A549 (cell line): ENCODE measurements around the gene G6PC2. TPM values are rescaled to one million over a fixed set of nuclear protein-coding genes. Genes with fewer than 3 reads are reported as not detected.

Experiments used
- ATAC-seq, 2 experiments: fragments of 200-7000 bp in 1 of 2; fragments of >200 bp in 1 of 2; cut with Nextera tagmentation in 1 of 2; cut with Tn5 transposase in 1 of 2; 3 replicates each; pipeline versions ENCODE4 v1.8.0 to v1.9.1; 2018 to 2020; ENCODE audit warnings: mild to moderate bottlenecking in 1 of 2, moderate library complexity in 1 of 2
- CTCF ChIA-PET: fragments of 300-600 bp; sonication (Branson Sonifier 250); formaldehyde crosslinking; extraction: SDS; loops from one replicate; lab custom pipeline; 2021; ENCODE audit warnings: antibody characterized with exemption, inconsistent platforms; lab: Yijun Ruan, JAX
- POLR2A ChIA-PET: fragments of 350-600 bp; formaldehyde crosslinking; extraction: SDS; loops from one replicate; lab custom pipeline; 2021; ENCODE audit warnings: antibody characterized with exemption, inconsistent platforms; lab: Yijun Ruan, JAX
- DNase-seq, 2 experiments: peaks; one replicate each; pipeline versions ENCODE4 v3.0.0 to v3.0.0-alpha.2; 2011 to 2016; ENCODE audit warnings: low read depth in 1 of 2, low spot score in 1 of 2
- FAIRE-seq: peaks from 2 replicates; lab custom pipeline; 2011; peaks lifted over from hg19 to GRCh38; lab: Jason Lieb, UNC
- H3K27ac ChIP-seq, 2 experiments: fragments of >200 bp; sonication (Bioruptor Twin); formaldehyde crosslinking; 3 replicates each; pipeline ENCODE4 v1.5.1; 2016 to 2017
- H3K4me1 ChIP-seq: fragments of >200 bp; sonication (Bioruptor Twin); formaldehyde crosslinking; 3 replicates; pipeline ENCODE4 v1.6.1; 2016
- H3K4me2 ChIP-seq: fragments of >200 bp; sonication (Bioruptor Twin); formaldehyde crosslinking; 3 replicates; pipeline ENCODE4 v1.6.1; 2016
- H3K4me3 ChIP-seq: fragments of >200 bp; sonication (Bioruptor Twin); formaldehyde crosslinking; 3 replicates; pipeline ENCODE4 v1.5.1; 2016
- H3K9me3 ChIP-seq: fragments of >200 bp; sonication (Bioruptor Twin); formaldehyde crosslinking; 3 replicates; pipeline ENCODE4 v1.6.1; 2016
- BCL3 ChIP-seq: fragments of >200 bp; sonication (Bioruptor Twin); formaldehyde crosslinking; IDR thresholded peaks from 3 replicates; pipeline ENCODE4 v1.6.1; 2016
- CBX2 ChIP-seq: fragments of 200-600 bp; sonication (generic); IDR thresholded peaks from 2 replicates; pipeline ENCODE4 v1.6.1; 2016; ENCODE audit warnings: low read depth, mild to moderate bottlenecking, borderline replicate concordance
- CEBPB ChIP-seq, 2 experiments: fragments of >200 bp in 1 of 2; sonication (Bioruptor Twin) in 1 of 2; formaldehyde crosslinking in 1 of 2; IDR thresholded peaks; 2 replicates each; pipeline ENCODE4 v1.6.1; 2012 to 2016
- CHD2 ChIP-seq: fragments of 150-350 bp; IDR thresholded peaks from 2 replicates; pipeline ENCODE4 v1.6.1; 2014; ENCODE audit warnings: low read length; ENCODE audit not compliant: partially characterized antibody
- CHD4 ChIP-seq: fragments of 200-600 bp; sonication (generic); IDR thresholded peaks from 2 replicates; pipeline ENCODE4 v1.6.1; 2016; ENCODE audit warnings: antibody characterized with exemption, mild to moderate bottlenecking, borderline replicate concordance
- EP300 ChIP-seq, 2 experiments: fragments of >200 bp; sonication (Bioruptor Twin); formaldehyde crosslinking; IDR thresholded peaks; 2 replicates in 1 of 2; 3 replicates in 1 of 2; pipeline ENCODE4 v1.6.1; 2016 to 2017
- HDAC2 ChIP-seq: fragments of 200-600 bp; sonication (generic); IDR thresholded peaks from 2 replicates; pipeline ENCODE4 v1.6.1; 2016
- HEYL ChIP-seq: fragments of 250-450 bp; sonication (Bioruptor Pico); IDR thresholded peaks from 2 replicates; pipeline ENCODE4 v1.8.0; 2021; ENCODE audit warnings: mild to moderate bottlenecking, moderate library complexity
- HOXA7 ChIP-seq: fragments of 250-450 bp; sonication (Bioruptor Pico); IDR thresholded peaks from 2 replicates; pipeline ENCODE4 v1.5.0; 2020; ENCODE audit warnings: mild to moderate bottlenecking, moderate library complexity
- HOXB13 ChIP-seq: fragments of 250-450 bp; sonication (Bioruptor Pico); IDR thresholded peaks from 2 replicates; pipeline ENCODE4 v1.5.0; 2020; ENCODE audit warnings: low read depth, mild to moderate bottlenecking, moderate library complexity
- HOXB5 ChIP-seq: fragments of 250-450 bp; sonication (Bioruptor Pico); IDR thresholded peaks from 2 replicates; pipeline ENCODE4 v1.5.0; 2020; ENCODE audit warnings: mild to moderate bottlenecking, moderate library complexity
- JUN ChIP-seq, 2 experiments: fragments of >200 bp; sonication (Bioruptor Twin); formaldehyde crosslinking; IDR thresholded peaks; 2 replicates in 1 of 2; 3 replicates in 1 of 2; pipeline ENCODE4 v1.6.1; 2016 to 2017
- JUNB ChIP-seq: fragments of >200 bp; sonication (Bioruptor Twin); formaldehyde crosslinking; IDR thresholded peaks from 2 replicates; pipeline ENCODE4 v1.6.1; 2016
- KDM5A ChIP-seq: fragments of 200-600 bp; sonication (generic); IDR thresholded peaks from 2 replicates; pipeline ENCODE4 v1.6.1; 2016; ENCODE audit warnings: antibody characterized with exemption, mild to moderate bottlenecking
- MAX ChIP-seq: IDR thresholded peaks from 2 replicates; pipeline ENCODE4 v1.6.1; 2012
- MAZ ChIP-seq: fragments of 150-350 bp; IDR thresholded peaks from 2 replicates; pipeline ENCODE4 v1.6.1; 2014; ENCODE audit warnings: antibody characterized with exemption, low read depth, low read length, borderline replicate concordance
- MYC ChIP-seq: IDR thresholded peaks from 2 replicates; pipeline ENCODE4 v1.6.1; 2012; ENCODE audit warnings: mild to moderate bottlenecking, inconsistent platforms, low read length, improper control_type of control experiment, borderline replicate concordance
- PHF8 ChIP-seq: fragments of 200-600 bp; sonication (generic); IDR thresholded peaks from 2 replicates; pipeline ENCODE4 v1.6.1; 2016; ENCODE audit warnings: low read depth, mild to moderate bottlenecking, antibody characterized with exemption, moderate library complexity, borderline replicate concordance
- POLR2A ChIP-seq: IDR thresholded peaks from 2 replicates; pipeline ENCODE4 v1.6.1; 2012; ENCODE audit warnings: mild to moderate bottlenecking, low read length
- POLR2AphosphoS2 ChIP-seq: conservative IDR thresholded peaks from 2 replicates; pipeline ENCODE4 v1.6.1; 2012; ENCODE audit warnings: low read length, improper control_type of control experiment, inconsistent platforms
- RCOR1 ChIP-seq: fragments of 150-350 bp; IDR thresholded peaks from 2 replicates; pipeline ENCODE4 v1.6.1; 2014; ENCODE audit warnings: antibody characterized with exemption, low read length, low read depth
- TFCP2L1 ChIP-seq: fragments of 250-450 bp; sonication (Bioruptor Pico); IDR thresholded peaks from 2 replicates; pipeline ENCODE4 v1.5.0; 2021; ENCODE audit warnings: mild to moderate bottlenecking
- TP53 ChIP-seq: fragments of 250-450 bp; sonication (Bioruptor Pico); IDR thresholded peaks from 2 replicates; pipeline ENCODE4 v1.5.0; 2021; ENCODE audit warnings: mild to moderate bottlenecking, moderate library complexity
- ZSCAN20 ChIP-seq: fragments of 250-450 bp; sonication (Bioruptor Pico); IDR thresholded peaks from 2 replicates; pipeline ENCODE4 v1.8.0; 2022; ENCODE audit warnings: mild to moderate bottlenecking, moderate library complexity
- WGBS: methylation state at CpG from one replicate; pipeline ENCODE4 v1.1.6; 2017; ENCODE audit errors: missing lambda C conversion rate; 5-methylcytosine and 5-hydroxymethylcytosine counted together
- polyA plus RNA-seq, 4 experiments: library from polyadenylated mRNA; depleted of rRNA in 3 of 4; stranded (reverse); fragments of >200 nt; fragmentation: RNase III in 1 of 4; extraction: RNeasy Plus Mini Kit Qiagen cat#74134 plus additional on column Dnase treatment in 1 of 4; gene quantifications; 2 replicates in 3 of 4; 3 replicates in 1 of 4; pipeline ENCODE4 v1.2.3, GENCODE V29; 2011 to 2017

The G6PC2 gene
- polyA plus RNA-seq, 2 of the 4 experiments (the other 2 are of a cell fraction): not detected

GRCh38 chr2:168949324-168949723, 48.2 kb downstream of the G6PC2 start:
- no peak overlapping the region for H3K4me2 ChIP-seq
- TF ChIP-seq HEYL (CRISPR knock-in tag) (no peak), CHD4 (no peak), CHD2 (no peak), MYC (no peak), PHF8 (no peak), EP300 (IDR thresholded peaks at IDR 0.05) (no peak), POLR2A (no peak), CBX2 (no peak), HOXB5 (CRISPR knock-in tag) (no peak), KDM5A (no peak), HDAC2 (no peak), TP53 (CRISPR knock-in tag) (no peak), MAX (no peak)
- ATAC-seq: no peak
- no peaks in the 10 kb centered on the region for H3K9me3 ChIP-seq
- ChIA-PET CTCF (interaction anchor here (0.6 to 4.1 kb wide), 8 partner anchors 9 to 277 kb away, joined by 3 to 14 read pairs (median 3); no protein-coding TSS in a partner anchor), POLR2A (no interaction called here)
- no peak overlapping the region for H3K27ac ChIP-seq
- no peak overlapping the region for H3K4me3 ChIP-seq
- no peaks in the 10 kb centered on the region for H3K4me1 ChIP-seq
- 73% methylated on average over 1 of the region's 1 CpG for WGBS
- FAIRE-seq: no peak
- no peak for DNase-seq

- H3K4me3 ChIP-seq: no peak overlapping the region
- H3K9me3 ChIP-seq: peaks cover 7% of the 10 kb centered on the region
- FAIRE-seq (no peak), ATAC-seq (no peak), DNase-seq (no peak)
- ChIA-PET POLR2A (no interaction called here), CTCF (interaction anchor here (0.6 to 0.7 kb wide), 3 partner anchors 9 to 166 kb away, joined by 3 to 5 read pairs (median 3); no protein-coding TSS in a partner anchor)
- no peak overlapping the region for H3K27ac ChIP-seq
- H3K4me2 ChIP-seq: no peak overlapping the region
- 5% methylated on average over 1 of the region's 1 CpG for WGBS
- no peak for TF ChIP-seq TFCP2L1 (CRISPR knock-in tag)
- H3K4me1 ChIP-seq: no peaks in the 10 kb centered on the region
These were observed 50.8 kb downstream of the G6PC2 start for GRCh38 chr2:168951871-168952270.

GRCh38 chr2:168952424-168952823, 51.3 kb downstream of the G6PC2 start:
- H3K27ac ChIP-seq: no peak overlapping the region
- H3K4me2 ChIP-seq: no peak overlapping the region
- H3K4me1 ChIP-seq: no peaks in the 10 kb centered on the region
- ChIA-PET POLR2A (no interaction called here), CTCF (interaction anchor here (0.6 to 0.7 kb wide), 3 partner anchors 8 to 166 kb away, joined by 3 to 5 read pairs (median 3); no protein-coding TSS in a partner anchor)
- H3K9me3 ChIP-seq: peaks cover 7% of the 10 kb centered on the region
- DNase-seq: no peak
- 25% methylated on average over 1 of the region's 1 CpG for WGBS
- TF ChIP-seq CHD2 (no peak), POLR2AphosphoS2 (no peak), BCL3 (no peak), JUNB (no peak), RCOR1 (no peak), POLR2A (no peak), HOXA7 (CRISPR knock-in tag) (no peak), KDM5A (no peak), HOXB13 (CRISPR knock-in tag) (no peak), CEBPB (IDR thresholded peaks at IDR 0.05) (no peak), ZSCAN20 (CRISPR knock-in tag) (no peak), TP53 (CRISPR knock-in tag) (no peak), JUN (IDR thresholded peaks at IDR 0.05) (no peak), MAZ (no peak)
- ATAC-seq: no peak
- no peak overlapping the region for H3K4me3 ChIP-seq
- no peak for FAIRE-seq
